GM19467 (cell line): Measurements from ENCODE around the gene SCAMP1.
"Not testable (repeated sequence)": the region's sequence is repeated elsewhere in the genome, so short reads cannot be mapped to it uniquely, and the experiment has no call there.

Experiments
- ATAC-seq: cut with Tn5 transposase; IDR thresholded peaks from one replicate; pipeline ENCODE4 v1.9.1; 2021; ENCODE audit warnings: mild to moderate bottlenecking, moderate library complexity; ENCODE audit not compliant: unreplicated experiment

Gene SCAMP1

GRCh38 chr5:78360924-78361630, 660 bp downstream of the SCAMP1 start:
- peak; percentile 16 for ATAC-seq

- no peak for ATAC-seq
These were observed 1.2 kb downstream of the SCAMP1 start for GRCh38 chr5:78361631-78361993.

- no peak for ATAC-seq
These were observed 1.8 kb downstream of the SCAMP1 start for GRCh38 chr5:78362220-78362619.

GRCh38 chr5:78364005-78364404, 3.6 kb downstream of the SCAMP1 start:
- no peak for ATAC-seq

GRCh38 chr5:78367318-78367991, 7.0 kb downstream of the SCAMP1 start:
- ATAC-seq = no peak

- ATAC-seq = no peak
These were observed 9.3 kb downstream of the SCAMP1 start for GRCh38 chr5:78369680-78370079.

- ATAC-seq = no peak
These were observed 12.8 kb downstream of the SCAMP1 start for GRCh38 chr5:78373231-78373630.

- no peak for ATAC-seq
These were observed 15.9 kb downstream of the SCAMP1 start for GRCh38 chr5:78376315-78376714.

- no peak for ATAC-seq
These were observed 16.8 kb downstream of the SCAMP1 start for GRCh38 chr5:78377056-78377717.

- ATAC-seq = no peak
These were observed 17.3 kb downstream of the SCAMP1 start for GRCh38 chr5:78377718-78378105.

GRCh38 chr5:78387468-78388153, 27.2 kb downstream of the SCAMP1 start:
- no peak for ATAC-seq

- not testable (repeated sequence) for ATAC-seq
These were observed 30.9 kb downstream of the SCAMP1 start for GRCh38 chr5:78391357-78391756.

GRCh38 chr5:78397831-78398230, 37.4 kb downstream of the SCAMP1 start:
- no peak for ATAC-seq

GRCh38 chr5:78399116-78399515, 38.7 kb downstream of the SCAMP1 start:
- ATAC-seq = no peak

GRCh38 chr5:78404682-78405293, 44.4 kb downstream of the SCAMP1 start:
- ATAC-seq = no peak

- no peak for ATAC-seq
These were observed 45.7 kb downstream of the SCAMP1 start for GRCh38 chr5:78405829-78406750.

- no peak for ATAC-seq
These were observed 47.0 kb downstream of the SCAMP1 start for GRCh38 chr5:78407458-78407857.

GRCh38 chr5:78411586-78411985, 51.2 kb downstream of the SCAMP1 start:
- no peak for ATAC-seq

- ATAC-seq = no peak
These were observed 56.4 kb downstream of the SCAMP1 start for GRCh38 chr5:78416677-78417425.
